PC-3 (cell line): ENCODE results near the gene NUAK1. TPM values are rescaled to one million over a fixed set of nuclear protein-coding genes. Genes with fewer than 3 reads are reported as not detected.

Experiments
- ATAC-seq: fragments of 200-7000 bp; cut with Tn5 transposase; 2 replicates; pipeline ENCODE4 v1.9.1; 2020; ENCODE audit warnings: mild to moderate bottlenecking, moderate library complexity
- BruUV-seq: library from RNA; stranded (reverse); fragments of 400-500 nt; replicated peaks from 2 replicates; lab custom pipeline; 2021; lab: Mats Ljungman, UMichigan
- CTCF ChIA-PET: fragments of 300-600 bp; sonication (Branson Sonifier 250); formaldehyde crosslinking; loops from one replicate; lab custom pipeline; 2022; ENCODE audit warnings: antibody characterized with exemption; lab: Charles Lee
- POLR2A ChIA-PET: fragments of 300-600 bp; sonication (Branson Sonifier 250); formaldehyde crosslinking; loops from one replicate; lab custom pipeline; 2022; ENCODE audit warnings: antibody characterized with exemption; ENCODE audit not compliant: unreplicated experiment; lab: Charles Lee
- DNase-seq: peaks from one replicate; pipeline ENCODE4 v3.0.0-alpha.2; 2015
- H2AFZ ChIP-seq: fragments of 300-600 bp; sonication (generic); 2 replicates; pipeline ENCODE4 v1.6.0; 2016; ENCODE audit warnings: antibody characterized with exemption, low read length
- H3F3A ChIP-seq: fragments of 300-600 bp; sonication (generic); one replicate; pipeline ENCODE4 v1.6.0; 2017; ENCODE audit warnings: antibody characterized with exemption, low read length, control low read depth, mild to moderate bottlenecking; ENCODE audit not compliant: unreplicated experiment
- H3K27ac ChIP-seq: fragments of 300-600 bp; sonication (generic); 2 replicates; pipeline ENCODE4 v1.5.1; 2016; ENCODE audit warnings: mild to moderate bottlenecking, low read length
- H3K27me3 ChIP-seq: fragments of 300-600 bp; sonication (generic); 2 replicates; pipeline ENCODE4 v1.6.1; 2016; ENCODE audit warnings: low read length, mixed read lengths
- H3K36me3 ChIP-seq: fragments of 300-600 bp; sonication (generic); 2 replicates; pipeline ENCODE4 v1.6.1; 2016; ENCODE audit warnings: low read depth, mixed run types, low read length, mixed read lengths
- H3K4me1 ChIP-seq: fragments of 300-600 bp; sonication (generic); 2 replicates; pipeline ENCODE4 v1.5.1; 2016; ENCODE audit warnings: low read length; ENCODE audit not compliant: insufficient read depth
- H3K4me2 ChIP-seq: fragments of 300-600 bp; sonication (generic); 2 replicates; pipeline ENCODE4 v1.6.0; 2016; ENCODE audit warnings: low read length
- H3K4me3 ChIP-seq: fragments of 300-600 bp; sonication (generic); 2 replicates; pipeline ENCODE4 v1.5.1; 2016; ENCODE audit warnings: mild to moderate bottlenecking, low read length, mixed read lengths
- H3K79me2 ChIP-seq: fragments of 300-600 bp; sonication (generic); 2 replicates; pipeline ENCODE4 v1.6.1; 2017; ENCODE audit warnings: low read length, mixed read lengths
- H3K9ac ChIP-seq: fragments of 300-600 bp; sonication (generic); 2 replicates; pipeline ENCODE4 v1.6.0; 2016; ENCODE audit warnings: mild to moderate bottlenecking, low read length
- H3K9me2 ChIP-seq: fragments of 300-600 bp; sonication (generic); replicated peaks from 2 replicates; pipeline ENCODE4 v1.6.1; 2016; ENCODE audit warnings: mixed run types, low read length, mixed read lengths
- H3K9me3 ChIP-seq: fragments of 300-600 bp; sonication (generic); 2 replicates; pipeline ENCODE4 v1.6.1; 2016; ENCODE audit warnings: low read length, mixed read lengths
- H4K20me1 ChIP-seq: fragments of 300-600 bp; sonication (generic); 2 replicates; pipeline ENCODE4 v1.6.1; 2016; ENCODE audit warnings: low read length, mixed read lengths
- EZH2 ChIP-seq: fragments of 300-600 bp; sonication (generic); IDR thresholded peaks from one replicate; pipeline ENCODE4 v1.6.1; 2017; ENCODE audit warnings: antibody characterized with exemption, mild to moderate bottlenecking, low read length; ENCODE audit not compliant: unreplicated experiment
- EZH2phosphoT487 ChIP-seq: fragments of 300-600 bp; sonication (generic); IDR thresholded peaks from 2 replicates; pipeline ENCODE4 v1.6.1; 2018; ENCODE audit warnings: mild to moderate bottlenecking, antibody characterized with exemption, low read length, borderline replicate concordance
- intact Hi-C: fragments of 100-400 bp; cut with micrococcal nuclease; formaldehyde crosslinking; loops from 2 replicates; pipeline ENCODE4 v1.9.0; 2023
- total RNA-seq: library from RNA; depleted of rRNA; stranded (reverse); fragments of >200 nt; gene quantifications from 2 replicates; pipeline ENCODE4 v1.2.3, GENCODE V29; 2014
- TF ChIP-seq, protein P1 (sequence below): fragments of 300-600 bp; sonication (generic); conservative IDR thresholded peaks from 2 replicates; pipeline ENCODE4 v1.5.1; 2017; ENCODE audit warnings: antibody characterized with exemption, low read depth, mild to moderate bottlenecking, low read length

Gene NUAK1
- total RNA-seq, 1 experiment from 2014 or later = 9.8 TPM

DNA sequence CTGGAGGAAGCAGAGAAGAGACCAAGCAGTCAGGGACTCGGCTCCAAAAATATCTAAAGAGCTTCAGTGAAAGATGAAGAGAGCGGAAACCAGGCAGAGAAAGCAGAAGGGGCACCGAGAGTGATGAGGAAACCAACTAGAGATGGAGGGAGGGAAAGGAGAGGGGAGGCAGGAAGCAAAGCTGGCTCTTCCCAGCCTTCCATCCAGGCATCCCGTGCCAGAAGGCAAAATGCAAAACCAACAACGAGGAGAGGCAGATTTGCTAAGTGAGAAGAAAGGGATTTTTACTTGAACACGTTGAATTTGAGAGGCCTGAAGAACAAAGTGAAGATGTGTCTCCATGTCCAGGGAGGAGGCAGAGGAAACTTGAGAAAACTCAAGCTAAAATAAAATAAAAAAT, 90.1 kb downstream of the NUAK1 start:
- DNase-seq (no peak), ATAC-seq (no peak)
- no peaks in the 10 kb centered on the region for H3K9me2 ChIP-seq
- no peaks in the 10 kb centered on the region for H3F3A ChIP-seq
- H3K27ac ChIP-seq = no peak overlapping the region
- H3K36me3 ChIP-seq = no peaks in the 10 kb centered on the region
- H3K4me3 ChIP-seq = no peak overlapping the region
- no peaks in the 10 kb centered on the region for H3K27me3 ChIP-seq
- TF ChIP-seq, protein P1, sequence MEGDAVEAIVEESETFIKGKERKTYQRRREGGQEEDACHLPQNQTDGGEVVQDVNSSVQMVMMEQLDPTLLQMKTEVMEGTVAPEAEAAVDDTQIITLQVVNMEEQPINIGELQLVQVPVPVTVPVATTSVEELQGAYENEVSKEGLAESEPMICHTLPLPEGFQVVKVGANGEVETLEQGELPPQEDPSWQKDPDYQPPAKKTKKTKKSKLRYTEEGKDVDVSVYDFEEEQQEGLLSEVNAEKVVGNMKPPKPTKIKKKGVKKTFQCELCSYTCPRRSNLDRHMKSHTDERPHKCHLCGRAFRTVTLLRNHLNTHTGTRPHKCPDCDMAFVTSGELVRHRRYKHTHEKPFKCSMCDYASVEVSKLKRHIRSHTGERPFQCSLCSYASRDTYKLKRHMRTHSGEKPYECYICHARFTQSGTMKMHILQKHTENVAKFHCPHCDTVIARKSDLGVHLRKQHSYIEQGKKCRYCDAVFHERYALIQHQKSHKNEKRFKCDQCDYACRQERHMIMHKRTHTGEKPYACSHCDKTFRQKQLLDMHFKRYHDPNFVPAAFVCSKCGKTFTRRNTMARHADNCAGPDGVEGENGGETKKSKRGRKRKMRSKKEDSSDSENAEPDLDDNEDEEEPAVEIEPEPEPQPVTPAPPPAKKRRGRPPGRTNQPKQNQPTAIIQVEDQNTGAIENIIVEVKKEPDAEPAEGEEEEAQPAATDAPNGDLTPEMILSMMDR = no peak
- TF ChIP-seq EZH2phosphoT487 (no peak), EZH2 (no peak)
- no peak overlapping the region for H3K9ac ChIP-seq
- no peaks in the 10 kb centered on the region for H3K9me3 ChIP-seq
- H3K4me2 ChIP-seq = no peak overlapping the region
- CTCF ChIA-PET = no interaction called here
- no peaks in the 10 kb centered on the region for H3K4me1 ChIP-seq
- intact Hi-C loops = no loop called here
- no peaks in the 10 kb centered on the region for H3K79me2 ChIP-seq
- no peak overlapping the region for H2AFZ ChIP-seq
- BruUV-seq = no TSS peak
- no peaks in the 10 kb centered on the region for H4K20me1 ChIP-seq
- POLR2A ChIA-PET = no interaction called here

DNA sequence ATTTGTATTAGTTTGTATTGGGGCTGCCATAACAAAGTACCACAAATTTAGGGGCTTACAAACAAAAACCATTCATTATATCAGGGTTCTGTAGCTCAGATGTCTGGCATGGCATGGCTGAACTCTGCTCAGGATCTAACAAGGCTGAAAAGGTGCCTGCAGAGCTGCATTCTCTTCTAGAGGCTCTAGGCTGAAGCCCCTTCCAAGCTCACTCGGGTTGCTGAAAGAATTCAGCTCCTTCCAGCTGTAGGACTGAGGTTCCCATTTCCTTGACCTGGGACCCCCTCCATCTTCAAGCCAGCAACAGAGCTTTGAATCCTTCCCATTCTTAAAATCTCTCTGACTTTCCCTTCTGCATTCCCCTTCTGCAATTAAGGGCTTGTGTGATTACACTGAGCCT, 90.7 kb downstream of the NUAK1 start:
- no TSS peak for BruUV-seq
- ChIA-PET POLR2A (no interaction called here), CTCF (no interaction called here)
- Histone ChIP-seq H3F3A (no peaks in the 10 kb centered on the region), H3K36me3 (no peaks in the 10 kb centered on the region), H3K9me2 (no peaks in the 10 kb centered on the region), H4K20me1 (no peaks in the 10 kb centered on the region), H3K4me1 (no peaks in the 10 kb centered on the region), H3K9me3 (no peaks in the 10 kb centered on the region), H3K4me2 (no peak overlapping the region), H3K27me3 (no peaks in the 10 kb centered on the region), H3K79me2 (no peaks in the 10 kb centered on the region), H3K4me3 (no peak overlapping the region), H2AFZ (no peak overlapping the region), H3K9ac (no peak overlapping the region), H3K27ac (no peak overlapping the region)
- TF ChIP-seq, protein P1 = no peak
- TF ChIP-seq EZH2phosphoT487 = no peak
- DNase-seq (no peak), ATAC-seq (no peak)
- intact Hi-C loops = no loop called here

- Histone ChIP-seq H3K27me3 (no peaks in the 10 kb centered on the region), H3K27ac (no peak overlapping the region), H4K20me1 (no peaks in the 10 kb centered on the region), H3K9me3 (no peaks in the 10 kb centered on the region), H3K9ac (no peak overlapping the region), H3K4me1 (peaks cover 9% of the 10 kb centered on the region), H3K79me2 (no peaks in the 10 kb centered on the region), H3K4me3 (no peak overlapping the region), H3K4me2 (no peak overlapping the region), H3K9me2 (no peaks in the 10 kb centered on the region), H3F3A (no peaks in the 10 kb centered on the region), H2AFZ (no peak overlapping the region), H3K36me3 (no peaks in the 10 kb centered on the region)
- ChIA-PET CTCF (no interaction called here), POLR2A (no interaction called here)
- intact Hi-C loops = no loop called here
- DNase-seq (no peak), ATAC-seq (no peak)
- TF ChIP-seq EZH2phosphoT487 = no peak
- no TSS peak for BruUV-seq
Measured at GRCh38 chr12:106046947-106047346, 91.8 kb downstream of the NUAK1 start.
